Measurements from ENCODE around the gene C1QTNF9B.
"Not testable (repeated sequence)": the region's sequence is repeated elsewhere in the genome, so short reads cannot be mapped to it uniquely, and the experiment has no call there.

C1QTNF9B gene

DNA sequence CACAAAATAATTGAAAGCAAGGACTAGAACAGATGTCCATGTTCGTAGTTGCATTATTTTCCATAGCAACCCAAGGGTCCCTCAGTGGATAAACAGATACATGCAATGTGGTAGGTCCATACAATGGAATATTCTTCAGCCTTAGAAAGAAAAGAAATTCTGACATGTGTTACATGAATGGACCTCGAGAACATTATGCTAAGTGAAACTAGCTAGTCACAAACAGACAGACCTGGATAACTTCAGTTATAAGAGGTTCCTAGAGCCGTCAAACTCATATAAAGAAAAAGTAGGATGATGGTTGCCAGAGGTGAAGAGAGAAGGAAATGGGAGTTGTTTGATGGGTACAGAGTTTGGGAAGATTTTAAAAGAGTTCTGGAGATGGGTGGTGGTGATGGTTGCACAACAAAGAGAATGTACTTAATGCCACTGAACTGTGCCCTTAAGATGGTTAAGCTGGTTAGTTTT, at the start of gene C1QTNF9B:
Gene C1QTNF9B (minus strand): TSS at position 51 of the 468 bp plus-strand sequence.
- DNase-seq, result not testable (repeated sequence)

DNA sequence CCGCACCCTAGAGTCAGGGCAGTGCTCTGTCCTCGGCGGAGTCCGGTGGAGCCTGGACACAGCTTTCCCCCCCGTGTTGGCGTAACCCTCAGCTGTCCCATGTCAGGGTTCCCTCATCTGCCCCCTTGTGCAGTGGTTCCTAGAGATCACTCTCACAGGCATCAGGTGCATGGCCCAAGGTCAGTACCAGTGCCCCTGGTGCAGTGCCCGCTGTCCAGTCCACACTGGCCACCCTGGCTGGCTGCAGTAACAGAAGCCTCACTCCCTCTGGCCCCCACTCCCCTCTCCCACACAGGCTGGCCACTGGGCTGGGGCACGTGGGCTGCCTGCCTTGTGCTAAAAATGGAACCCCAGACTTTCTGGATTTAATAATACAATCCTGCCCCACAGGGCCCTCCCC, 49.6 kb upstream of the C1QTNF9B start:
- DNase-seq, result no peak

DNA sequence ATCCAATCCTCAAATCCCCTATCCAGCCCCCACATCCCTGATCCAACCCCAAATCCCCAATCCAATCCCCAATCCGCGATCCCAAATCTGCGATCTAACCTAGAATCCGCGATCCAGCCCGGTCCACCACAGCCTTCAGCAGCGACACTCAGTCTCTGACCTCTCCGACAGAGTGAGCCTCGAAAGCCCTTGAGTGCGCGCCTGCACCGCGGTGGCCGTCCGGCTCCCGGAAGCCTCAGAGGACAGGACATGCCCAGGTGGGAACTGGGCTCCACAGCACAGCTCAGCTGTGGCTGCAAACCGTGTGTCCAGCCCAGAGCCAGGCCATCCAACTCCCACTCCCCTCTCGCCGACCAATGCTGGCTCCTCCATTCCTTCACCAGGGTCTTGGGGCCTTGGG, 48.8 kb upstream of the C1QTNF9B start:
- DNase-seq, result no peak

DNA sequence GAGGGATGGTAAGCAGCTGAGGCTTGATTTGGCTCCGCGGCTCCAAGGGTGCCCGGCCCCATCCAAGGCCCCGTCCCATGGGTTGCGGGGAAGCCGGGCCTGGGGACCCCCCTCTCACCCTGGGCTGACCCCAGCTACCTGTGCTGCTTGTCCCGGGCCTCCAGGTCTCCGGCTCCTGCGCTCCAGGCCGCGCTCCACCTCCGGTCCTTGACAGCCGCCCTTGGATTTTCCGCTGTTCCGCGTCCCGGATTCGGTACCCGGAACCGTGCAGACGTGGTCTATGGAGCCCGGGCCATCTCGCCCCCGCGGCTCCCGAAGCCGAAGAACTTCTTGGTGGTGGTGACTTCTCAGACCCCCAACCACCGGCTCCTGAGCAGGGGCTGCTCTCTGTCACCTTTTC, 48.3 kb upstream of the C1QTNF9B start:
- DNase-seq, result no peak

DNA sequence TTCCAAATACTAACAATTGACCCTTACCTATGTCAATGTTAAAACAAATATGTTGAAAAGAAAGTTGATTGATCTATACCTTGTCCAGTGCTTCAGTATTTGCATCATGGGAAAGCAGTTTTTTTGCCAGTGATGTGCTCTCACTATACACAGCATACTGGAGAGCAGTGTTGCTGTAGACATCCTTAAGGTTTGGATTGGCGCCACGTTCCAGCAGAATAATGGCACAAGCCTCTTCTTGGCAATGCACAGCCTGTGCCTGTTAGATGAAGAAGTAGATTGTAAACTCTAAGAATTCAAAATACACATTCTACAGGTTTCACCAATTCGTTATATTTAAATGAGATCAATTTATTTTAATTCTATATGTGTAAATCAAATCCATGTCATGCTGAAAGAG, 43.9 kb upstream of the C1QTNF9B start:
- no peak for DNase-seq

DNA sequence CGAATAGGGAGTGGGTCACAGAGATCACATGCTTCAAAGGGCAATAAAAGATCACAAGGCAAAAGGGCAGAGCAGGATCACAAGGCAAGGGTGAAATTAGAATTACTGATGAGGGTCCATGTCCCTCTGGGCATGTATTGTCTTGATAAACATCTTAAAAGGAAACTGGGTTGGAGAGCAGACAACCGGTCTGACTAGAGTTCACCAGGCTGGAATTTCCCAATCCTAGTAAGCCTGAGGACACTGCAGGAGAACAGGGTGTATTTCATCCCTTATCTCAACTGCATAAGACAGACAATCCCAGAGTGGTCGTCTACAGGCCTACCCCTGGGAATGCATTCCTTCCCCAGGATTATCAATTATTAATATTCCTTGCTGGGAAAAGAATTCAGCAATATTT, 42.4 kb upstream of the C1QTNF9B start:
- DNase-seq, result not testable (repeated sequence)

DNA sequence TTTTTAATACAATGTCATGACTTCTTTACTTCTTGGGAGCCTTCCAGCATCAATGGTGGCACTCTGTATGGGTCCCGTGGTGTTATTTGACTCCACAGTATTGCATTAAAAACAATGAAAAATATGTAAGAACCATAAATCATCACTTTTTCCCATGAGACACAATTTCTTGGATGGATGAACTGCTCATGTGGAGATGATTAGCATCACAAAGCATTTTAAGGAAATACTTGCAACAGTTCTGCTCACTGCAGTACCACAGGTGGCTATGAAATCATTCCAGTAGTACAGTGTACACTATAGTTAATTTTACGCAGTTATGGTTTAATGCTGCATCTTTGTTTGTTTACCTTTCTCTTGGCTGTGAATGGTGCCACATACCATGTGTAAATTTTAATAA, 37.2 kb upstream of the C1QTNF9B start:
- DNase-seq, result no peak

DNA sequence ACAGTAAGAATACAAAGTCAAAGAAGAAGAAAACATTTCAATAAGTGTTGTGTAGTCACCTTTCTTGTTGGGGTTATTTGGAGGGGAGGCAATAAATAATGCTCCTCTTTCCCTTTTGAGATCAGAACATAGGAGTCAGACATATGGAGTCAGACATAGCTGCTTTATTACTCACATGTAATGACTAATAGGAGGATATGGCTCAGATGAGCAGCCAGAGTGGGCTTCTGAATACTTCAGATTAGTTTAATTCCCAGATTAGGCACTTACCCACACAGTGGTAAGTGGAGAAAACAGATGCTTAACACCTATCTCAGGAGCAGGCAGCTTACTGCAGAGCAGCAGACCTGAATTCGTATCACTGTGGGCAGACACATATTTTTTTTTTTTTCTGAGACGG, 31.7 kb upstream of the C1QTNF9B start:
- peak in 1 of 2 experiments; percentile 57 for DNase-seq

DNA sequence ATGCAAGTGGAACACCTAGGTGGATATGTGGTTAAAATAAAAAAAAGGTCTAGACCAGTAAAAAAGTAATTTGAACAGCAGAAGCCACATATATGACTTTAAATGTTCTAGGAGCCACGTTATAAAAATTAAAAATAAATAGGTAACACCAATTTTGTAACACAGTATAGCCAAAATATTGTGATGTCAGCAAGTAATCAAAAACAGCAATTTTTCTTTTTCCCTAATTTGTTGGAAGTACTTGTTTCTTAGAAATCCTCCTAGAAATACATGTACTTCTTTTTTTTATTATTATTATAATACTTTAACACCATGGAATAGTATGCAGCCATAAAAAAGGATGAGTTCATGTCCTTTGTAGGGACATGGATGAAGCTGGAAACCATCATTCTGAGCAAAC, 25.7 kb upstream of the C1QTNF9B start:
- no peak for DNase-seq

DNA sequence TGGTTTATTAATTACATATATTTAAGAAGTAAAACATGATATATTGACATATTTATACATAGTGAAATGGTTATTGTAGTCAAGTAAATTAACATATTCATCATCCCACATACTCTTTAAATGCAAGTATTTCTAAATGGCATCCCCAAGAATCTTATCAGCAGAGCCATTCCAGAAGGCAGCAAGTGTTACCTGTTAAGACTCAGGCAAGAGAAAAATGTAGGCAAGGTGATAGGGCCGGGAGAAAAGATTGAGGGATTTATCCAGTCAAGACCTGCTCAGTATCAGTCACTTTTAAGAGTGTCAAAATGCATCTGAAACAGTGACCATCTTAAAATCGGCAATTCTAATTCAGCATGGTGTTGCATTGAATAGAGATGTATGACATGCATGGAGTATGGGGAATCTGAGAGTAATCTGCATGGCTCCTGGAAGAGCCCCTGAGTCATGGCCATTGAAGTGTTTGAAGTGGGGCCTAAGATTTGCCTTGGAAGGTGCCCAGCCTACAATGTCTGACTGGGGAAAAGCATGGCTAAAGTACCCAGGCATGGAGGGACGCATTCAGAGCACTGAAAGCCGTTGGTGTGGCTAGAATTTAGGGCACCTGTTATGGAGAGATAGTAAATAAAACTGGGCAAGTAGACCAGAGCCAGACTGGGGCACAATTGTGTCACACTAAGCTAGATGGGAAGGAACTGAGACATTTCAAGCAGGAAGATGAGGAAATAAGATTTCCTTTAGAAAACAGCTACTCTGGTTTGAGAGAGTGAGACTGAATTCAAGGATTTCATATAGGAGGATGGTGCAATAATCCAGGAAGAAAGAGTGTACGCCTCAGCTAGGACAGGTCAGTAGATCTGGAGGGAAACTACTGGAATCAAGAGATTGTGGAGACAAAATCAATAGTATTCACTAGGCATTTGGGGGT, 25.0 kb upstream of the C1QTNF9B start:
- DNase-seq, result no peak

DNA sequence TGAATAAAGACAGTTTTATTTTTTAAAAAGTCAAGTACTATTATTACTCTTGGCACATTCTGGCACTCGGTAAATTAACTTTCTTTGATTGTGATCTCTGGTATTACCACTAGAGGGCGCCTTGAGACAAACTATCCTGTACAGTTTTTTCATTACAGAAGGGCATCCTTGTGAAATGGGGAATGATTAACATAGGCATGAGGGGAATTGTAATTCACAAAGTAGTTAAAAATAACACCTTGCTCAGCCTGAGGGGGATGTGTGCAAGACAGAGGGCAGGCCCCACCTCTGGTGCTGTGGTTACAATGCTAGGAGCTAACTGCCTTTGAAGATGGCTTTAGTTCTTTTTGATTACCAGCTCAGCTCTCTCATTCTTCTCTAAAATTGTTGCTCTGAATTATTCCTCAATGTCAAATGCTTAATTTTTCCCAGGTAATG, 24.2 kb upstream of the C1QTNF9B start:
- peak in 1 of 2 experiments; percentile 35 for DNase-seq

DNA sequence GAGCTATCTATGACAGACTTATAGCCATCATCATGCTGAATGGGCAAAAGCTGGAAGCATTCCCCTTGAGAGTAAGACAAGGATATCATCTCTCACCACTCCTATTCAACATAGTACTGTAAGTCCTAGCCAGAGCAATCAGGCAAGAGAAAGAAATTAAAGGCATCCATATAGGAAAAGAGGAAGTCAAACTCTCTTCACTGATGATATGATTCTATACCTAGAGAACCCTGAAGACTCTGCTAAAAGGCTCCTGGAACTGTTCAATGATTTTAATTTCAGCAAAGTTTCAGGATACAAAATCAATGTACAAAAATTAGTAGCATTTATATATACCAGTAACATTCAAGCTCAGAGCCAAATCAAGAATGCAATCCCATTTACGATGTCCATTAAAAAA, 21.7 kb upstream of the C1QTNF9B start:
- no peak for DNase-seq

DNA sequence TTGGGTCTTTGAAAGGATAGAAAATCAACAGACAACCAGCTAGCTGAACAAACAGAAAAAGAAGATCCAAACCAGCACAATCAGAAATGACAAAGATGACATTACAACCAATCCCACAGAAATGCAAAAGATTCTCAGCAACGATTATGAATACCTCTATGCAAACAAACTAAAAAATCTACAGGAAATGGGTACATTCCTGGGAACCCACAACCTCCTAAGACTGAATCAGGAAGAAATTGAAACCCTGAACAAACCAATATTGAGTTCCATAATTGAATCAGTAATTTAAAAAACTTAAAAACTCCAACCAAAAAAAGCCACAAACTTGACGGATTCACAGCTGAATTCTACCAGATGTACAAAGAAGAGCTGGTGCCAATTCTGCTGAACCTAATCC, 20.9 kb upstream of the C1QTNF9B start:
- DNase-seq, result no peak

DNA sequence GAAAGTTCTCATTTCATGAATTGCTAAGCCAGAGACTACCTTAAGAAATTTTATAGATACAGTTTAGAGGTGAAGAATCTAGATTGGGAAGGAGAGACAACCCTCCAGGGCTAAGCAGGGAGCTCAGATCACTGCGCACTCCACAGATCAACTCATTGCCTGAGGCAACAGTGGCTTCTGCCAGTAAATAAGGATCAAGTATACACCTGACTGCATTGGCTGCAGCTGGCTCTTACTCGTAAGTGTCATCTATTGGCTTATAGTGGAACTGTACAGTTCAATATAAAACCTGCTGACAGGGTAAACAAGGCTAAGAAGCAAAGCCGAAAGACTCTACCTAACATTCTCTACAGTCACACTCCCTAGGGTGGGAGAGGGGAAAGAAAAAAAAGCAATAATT, 18.0 kb upstream of the C1QTNF9B start:
- peak in 1 of 2 experiments; percentile 13 for DNase-seq

DNA sequence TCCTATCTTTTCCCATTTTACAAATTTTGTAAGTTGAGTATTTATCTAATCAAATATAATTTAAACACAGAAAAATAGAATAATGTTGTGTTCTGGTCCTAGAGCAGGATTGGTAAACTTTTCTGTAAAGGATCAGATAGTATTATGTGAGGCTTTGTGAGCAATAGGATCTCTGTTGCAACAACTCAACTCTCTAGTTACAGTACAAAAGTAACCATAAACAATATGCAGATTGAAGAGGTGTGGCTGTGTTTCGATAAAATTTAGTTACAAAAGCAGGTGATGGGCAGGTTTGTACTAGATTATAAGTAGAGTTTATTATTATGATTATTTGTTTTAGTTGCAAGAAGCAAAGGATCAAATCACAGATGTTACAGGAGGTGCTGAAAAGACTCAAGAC, 15.2 kb upstream of the C1QTNF9B start:
- DNase-seq, result no peak

DNA sequence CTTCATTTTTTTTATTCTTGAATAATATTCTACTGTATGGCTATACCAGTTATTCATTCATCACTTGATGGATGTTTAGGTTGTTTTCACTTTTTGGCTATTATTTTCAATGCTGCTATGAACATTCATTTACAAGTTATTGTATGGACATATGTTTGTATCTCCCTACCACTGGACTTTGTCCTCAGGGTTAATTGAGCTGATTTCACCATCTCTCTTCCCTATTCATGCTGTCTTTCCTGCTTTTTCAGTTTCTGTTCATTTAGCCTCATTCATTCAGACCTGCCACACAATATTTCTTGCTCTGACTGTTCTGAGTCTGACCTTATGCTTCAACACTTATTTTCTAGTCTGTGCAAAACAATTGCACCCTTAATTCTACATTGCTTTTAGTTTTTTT, 12.3 kb upstream of the C1QTNF9B start:
- no peak for DNase-seq

DNA sequence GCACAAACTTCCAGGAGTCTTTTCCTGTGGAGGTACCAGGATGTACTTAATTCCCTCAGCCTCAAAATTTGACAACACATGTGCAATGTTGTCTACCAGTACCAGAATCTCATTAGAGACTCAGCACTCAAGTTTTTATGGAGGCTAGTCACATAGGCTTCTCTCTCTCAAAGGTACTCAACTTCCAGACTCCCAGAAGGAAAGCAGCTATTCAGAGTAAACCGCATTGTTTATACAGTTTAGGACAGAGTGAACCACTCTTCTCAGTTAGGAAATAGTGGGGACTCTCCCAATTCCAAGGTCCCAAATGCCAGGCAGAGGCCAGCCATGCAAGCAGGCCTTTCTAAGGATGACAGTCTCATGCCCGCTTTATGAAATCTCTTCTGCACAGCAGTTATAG, 8.5 kb upstream of the C1QTNF9B start:
- no peak for DNase-seq

DNA sequence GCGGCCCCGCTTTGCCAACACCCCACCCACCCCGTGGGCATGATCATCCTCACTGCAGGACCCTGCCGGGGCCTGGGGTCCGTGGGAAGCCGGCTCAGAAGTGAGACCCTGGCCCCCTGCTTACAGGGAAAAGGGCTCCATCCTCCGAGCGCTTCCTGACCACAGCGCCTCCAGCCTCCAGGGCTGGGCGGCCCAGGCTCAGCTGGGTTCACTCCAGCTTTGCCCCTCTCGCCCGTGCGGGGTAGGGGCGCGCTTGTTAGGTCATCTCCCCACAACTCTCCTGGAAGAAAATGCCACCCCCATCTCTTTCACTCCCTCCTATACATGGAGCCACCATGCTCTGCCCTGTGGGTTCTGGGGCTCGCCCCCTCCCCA, 6.6 kb upstream of the C1QTNF9B start:
- DNase-seq, result no peak

DNA sequence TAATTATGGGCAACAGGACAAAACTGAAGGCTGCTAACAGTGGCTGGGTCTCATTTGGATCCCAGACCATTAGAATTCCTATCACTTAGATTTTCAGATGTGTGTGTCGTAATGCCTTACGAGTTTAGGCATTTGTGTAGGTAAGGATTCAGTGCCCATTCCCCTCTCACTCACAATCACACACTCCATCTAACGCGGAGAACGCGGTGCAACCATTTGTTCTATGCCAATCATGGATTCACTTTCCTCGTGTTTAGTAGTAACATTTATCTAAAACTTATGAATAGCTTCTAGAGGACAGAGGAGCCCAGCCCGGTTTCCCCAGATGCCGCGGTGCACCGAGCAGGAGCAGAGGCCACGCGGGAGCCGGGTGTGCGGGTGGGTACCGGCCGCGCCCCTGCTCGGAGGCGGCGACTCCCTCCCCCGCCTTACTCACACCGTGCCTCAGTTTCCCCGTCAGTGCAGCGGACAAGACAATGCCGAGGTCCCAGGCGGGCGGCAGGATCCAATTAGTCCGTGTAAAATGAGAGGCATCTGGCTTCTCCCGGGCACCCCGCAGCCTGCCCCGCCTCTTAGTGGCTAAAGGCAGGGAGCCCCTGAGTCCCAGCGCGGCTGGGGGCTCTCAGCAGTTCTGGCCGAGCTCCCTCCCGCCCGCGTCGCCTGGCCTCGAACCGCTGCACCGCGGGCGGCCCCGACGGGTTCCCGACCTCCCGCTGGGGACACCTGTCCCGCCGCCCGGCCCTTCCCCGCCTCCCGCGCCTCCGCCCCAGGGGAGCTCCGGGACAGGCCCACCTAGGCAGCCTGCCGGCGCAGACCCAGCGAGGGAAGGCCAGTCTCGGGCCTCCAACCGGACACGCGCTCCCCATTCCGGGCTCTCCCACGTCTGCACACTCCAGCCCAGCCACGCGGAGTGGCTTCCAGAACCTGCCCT, 5.9 kb upstream of the C1QTNF9B start:
- no peak for DNase-seq

DNA sequence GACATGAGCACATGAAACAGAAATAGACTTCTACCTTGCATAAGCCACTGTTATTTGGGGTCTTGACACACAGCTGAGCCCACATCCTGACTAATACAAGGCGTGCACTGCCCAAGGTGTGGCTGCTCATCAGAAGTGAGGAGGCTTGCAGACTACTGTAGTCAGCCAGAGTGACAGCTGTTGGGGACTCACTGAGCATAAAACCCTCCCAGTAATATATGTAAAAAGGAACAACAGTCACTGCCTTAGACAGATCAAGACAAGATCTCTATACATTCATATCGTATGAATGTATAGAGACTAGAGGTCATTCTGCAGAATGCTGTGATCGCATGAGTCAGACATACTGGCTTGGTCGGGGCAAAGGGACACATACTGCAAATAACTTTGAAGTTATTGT, 4.1 kb upstream of the C1QTNF9B start:
- no peak for DNase-seq

DNA sequence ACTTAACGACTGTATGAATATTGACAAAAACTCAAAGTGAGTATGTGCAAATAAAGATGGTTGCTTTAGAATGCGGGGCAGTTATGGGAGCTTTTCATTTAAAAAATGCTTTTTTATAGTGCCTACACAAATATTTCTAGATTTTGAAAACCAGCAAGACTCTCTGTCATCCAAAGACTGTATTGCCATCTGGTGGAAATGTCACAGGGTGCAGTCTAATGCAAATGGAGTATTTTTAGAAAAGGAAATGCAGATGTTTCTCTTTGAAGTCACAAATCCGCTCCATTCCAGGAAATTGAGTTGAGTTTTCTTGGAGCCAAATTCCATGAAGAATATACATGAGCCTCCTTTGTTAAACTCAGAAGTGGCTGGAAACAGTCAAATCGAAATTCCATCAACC, 2.3 kb upstream of the C1QTNF9B start:
- DNase-seq, result peak; percentile 3 to 30

DNA sequence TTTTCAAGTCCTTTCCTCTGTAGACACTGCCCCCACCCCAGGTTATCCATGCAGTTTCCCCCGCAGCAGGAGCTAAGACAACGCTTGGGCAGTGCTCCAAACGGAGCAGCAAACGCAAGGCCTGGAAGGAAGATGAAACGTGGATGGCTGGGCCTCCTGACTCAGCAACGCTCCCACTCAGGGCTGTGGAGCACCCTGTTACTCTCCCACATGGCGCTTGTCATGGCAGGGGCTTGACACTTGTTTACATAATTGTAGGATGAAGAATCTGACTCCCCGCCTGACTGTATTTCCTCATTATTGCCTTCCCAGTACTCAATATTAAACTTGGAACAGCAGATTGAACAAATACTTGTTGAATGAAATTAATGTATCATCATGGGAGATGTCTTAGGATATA, 799 bp upstream of the C1QTNF9B start:
- DNase-seq, result no peak

DNA sequence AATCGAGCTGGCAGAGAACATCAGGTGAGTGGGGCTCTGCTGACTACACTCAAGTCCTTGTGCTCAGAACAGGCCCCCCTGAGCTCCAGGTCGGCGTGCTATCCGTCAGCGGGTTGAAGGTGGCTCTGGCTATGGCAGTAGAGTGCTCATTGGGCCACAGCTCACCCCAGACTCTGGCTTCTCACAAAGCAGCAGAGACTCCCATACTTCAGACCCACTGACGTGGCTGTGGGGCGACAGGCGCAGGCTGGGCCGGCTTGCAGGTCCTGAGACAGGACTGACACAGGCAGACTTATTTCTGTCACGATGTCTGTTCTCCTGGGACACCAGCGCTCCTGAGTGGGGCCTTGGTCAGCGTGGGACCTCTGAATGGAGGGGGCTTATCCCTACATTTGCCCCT, 2.6 kb downstream of the C1QTNF9B start:
- not testable (repeated sequence) for DNase-seq

DNA sequence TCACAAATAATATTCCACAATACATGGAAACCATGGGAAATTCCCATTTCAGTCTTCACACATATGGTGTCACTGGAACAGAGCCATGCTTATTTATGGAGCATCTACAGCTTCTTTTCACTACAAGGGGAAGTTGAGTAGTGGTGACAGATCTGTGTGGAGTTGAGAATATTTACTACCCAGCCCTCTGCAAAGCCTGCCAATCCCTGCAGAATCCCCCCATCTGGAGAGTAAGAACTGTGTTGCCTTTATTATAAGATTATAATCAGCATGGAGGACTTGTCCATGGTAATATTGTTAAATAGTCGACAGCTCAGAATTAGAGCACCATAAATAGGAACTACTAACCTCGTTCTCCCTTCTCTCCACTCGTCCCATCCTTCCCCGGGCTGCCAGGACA, 3.5 kb downstream of the C1QTNF9B start:
- not testable (repeated sequence) for DNase-seq
